GM18868 (cell line): ENCODE measurements around the gene XPNPEP1.

ENCODE experiments used
- ATAC-seq: cut with Tn5 transposase; IDR thresholded peaks from one replicate; pipeline ENCODE4 v1.9.1; 2021; ENCODE audit warnings: mild to moderate bottlenecking, moderate library complexity; ENCODE audit not compliant: unreplicated experiment

XPNPEP1 gene

DNA sequence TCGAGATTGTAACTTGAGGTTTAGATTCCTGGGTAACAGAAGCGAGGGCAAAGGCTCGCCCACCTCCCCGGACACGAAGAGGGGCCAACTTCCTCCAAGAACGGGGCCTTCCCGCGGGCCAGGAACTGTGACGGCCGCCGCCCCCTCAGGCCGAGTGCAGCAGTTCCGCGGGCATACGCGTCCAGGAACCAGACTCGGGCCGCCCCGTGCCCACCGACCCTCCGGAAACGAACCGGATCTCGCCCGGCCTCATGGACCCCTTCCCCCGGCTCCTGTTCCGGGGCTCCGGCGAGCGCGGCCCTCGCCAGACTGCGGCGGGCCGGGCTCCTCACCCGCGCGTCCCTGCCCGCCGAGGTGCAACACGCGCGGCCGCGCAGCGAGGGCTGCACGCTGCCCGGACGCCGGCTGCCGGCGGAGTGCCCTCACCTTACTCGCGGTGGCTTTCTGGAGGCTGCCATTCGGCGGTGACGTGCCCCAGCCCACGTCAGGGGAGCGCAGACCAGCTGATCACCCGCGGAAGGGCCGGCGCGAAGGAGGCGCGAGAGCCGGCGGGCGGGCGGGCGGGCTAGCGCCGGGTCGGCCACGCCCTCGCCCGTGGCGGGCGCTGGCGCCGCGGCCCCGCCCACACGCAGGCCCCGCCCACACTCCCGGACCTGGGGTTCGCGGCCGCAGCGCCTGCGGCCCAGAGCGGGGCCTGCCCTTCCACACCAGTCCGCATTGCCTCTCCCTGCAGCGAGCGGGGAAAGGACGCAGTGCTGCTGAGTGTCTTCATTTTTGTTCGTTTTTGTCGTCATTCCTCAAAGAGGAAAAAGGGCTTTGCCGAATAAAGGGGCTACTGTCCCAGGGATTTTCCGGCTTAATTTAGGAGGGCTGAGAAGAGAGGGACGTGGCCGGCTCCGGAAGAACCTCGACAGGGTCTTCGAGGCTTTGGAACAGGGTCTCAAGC is at the start of gene XPNPEP1:
TSS of gene XPNPEP1 (minus strand) at position 536 of the 946 bp plus-strand sequence. CDS start at position 458, 78 bp downstream.
- peak; percentile 96 for ATAC-seq

- ATAC-seq, result no peak
Observed at GRCh38 chr10:109972372-109973001, 49.2 kb upstream of the XPNPEP1 start.

DNA sequence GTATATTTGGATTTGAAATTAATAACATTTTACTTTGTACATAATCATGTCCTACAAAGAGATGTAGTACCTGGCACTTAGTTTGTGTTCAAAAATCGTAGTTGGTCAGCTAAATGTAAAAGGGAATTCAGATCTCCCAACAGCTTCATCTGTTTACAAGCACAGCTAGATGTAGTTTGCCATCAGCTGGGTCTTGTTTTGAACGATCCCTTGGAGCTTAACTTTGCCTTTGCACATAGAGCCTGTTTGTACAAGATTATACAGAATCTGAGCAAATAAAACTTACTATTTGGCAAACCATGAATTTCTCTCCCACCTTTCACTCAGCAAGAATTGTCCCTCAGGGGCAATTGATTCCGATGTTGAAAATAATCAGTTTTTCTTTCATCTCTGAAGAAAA is 48.3 kb upstream of the XPNPEP1 start:
- ATAC-seq, result no peak

DNA sequence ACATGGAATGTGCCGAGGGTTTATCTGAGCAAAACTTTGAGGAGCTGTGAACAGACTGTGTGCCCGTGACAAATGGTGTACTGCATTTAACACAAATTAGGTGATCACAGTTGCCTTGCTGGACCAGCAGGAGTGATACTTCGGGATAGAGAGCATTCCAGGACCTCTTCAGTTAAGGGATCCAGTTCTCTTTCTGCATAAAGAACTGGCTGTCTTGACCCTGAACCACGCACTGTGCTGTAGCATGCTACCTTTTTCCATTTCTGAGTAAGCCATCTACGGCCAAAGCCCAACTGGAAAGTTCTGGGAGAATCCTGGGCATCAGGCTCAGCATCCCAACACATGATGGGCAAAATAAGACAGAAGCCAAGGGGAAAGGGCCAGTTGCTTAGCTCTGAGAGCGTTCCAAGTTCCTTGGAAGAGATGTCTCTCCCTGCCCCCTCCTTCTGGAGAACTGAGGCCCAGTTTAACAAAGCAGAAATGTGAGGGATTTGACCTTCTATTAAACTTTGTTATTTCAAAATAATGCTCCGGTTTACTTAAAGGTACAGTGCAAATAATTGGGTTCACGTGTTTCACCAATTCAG is 46.5 kb upstream of the XPNPEP1 start:
- no peak for ATAC-seq

DNA sequence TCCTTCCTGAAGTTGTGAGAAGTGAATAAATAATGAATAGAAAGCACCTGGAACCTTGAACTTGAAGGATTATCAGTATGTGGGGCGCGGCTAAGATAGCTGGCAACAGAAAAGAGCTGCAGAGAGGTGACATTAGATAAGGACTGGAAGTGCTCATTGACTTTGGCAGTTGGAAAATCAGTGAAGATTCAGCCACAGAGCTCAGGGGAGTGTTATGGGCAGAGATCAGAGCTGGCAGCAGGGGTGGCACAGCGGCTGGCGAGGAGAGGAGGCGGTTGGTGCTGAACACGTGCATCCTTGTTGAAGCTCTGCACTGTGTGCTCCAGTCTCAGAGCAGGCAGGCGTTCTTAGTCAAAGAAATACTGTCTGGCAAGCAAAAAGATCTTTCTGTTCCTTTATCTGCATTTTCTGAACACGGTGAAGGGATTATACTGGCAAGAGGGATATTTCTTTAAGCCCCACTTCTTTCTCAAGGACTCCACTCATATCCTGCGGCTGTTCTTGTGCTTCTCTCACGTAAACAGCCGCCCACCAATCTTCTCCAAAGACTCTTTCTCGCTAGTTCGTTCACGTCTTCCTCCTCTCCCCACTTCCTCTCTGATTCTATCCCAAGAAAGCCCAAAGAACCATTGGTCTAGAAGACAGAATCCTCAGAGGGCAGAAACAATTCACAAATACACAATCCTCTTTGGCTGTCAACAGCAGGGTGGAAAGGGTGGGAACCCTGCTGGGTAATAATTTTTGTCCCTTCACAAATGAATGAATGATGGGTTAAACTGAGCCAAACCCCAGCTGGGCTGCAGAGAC is 45.8 kb upstream of the XPNPEP1 start:
- no peak for ATAC-seq

GRCh38 chr10:109967739-109968088 is 44.4 kb upstream of the XPNPEP1 start:
- ATAC-seq, result no peak

GRCh38 chr10:109966961-109967738 is 43.8 kb upstream of the XPNPEP1 start:
- no peak for ATAC-seq

GRCh38 chr10:109964318-109964717 is 41.0 kb upstream of the XPNPEP1 start:
- ATAC-seq, result no peak

GRCh38 chr10:109963439-109963838 is 40.1 kb upstream of the XPNPEP1 start:
- ATAC-seq, result no peak

DNA sequence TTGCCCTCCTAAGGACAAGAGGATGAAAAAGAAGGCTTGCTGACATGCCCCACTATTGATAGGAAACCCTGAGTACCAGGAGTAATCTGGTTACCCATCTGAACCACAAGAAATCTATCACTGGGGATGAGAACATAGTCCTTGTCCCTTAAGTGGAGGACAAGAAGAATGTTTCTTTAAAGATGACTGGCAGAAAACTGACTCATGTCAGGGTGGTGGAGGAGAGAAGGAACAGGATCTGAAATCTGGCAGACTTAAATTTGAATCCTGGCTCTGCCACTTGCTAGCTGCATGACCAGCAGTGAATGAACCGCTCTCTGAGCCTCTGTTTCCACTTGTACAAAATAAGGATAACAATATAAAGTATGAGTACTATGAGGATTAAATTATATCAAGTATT is 38.9 kb upstream of the XPNPEP1 start:
- no peak for ATAC-seq

- ATAC-seq, result no peak
Observed at GRCh38 chr10:109961174-109962001, 38.1 kb upstream of the XPNPEP1 start.

DNA sequence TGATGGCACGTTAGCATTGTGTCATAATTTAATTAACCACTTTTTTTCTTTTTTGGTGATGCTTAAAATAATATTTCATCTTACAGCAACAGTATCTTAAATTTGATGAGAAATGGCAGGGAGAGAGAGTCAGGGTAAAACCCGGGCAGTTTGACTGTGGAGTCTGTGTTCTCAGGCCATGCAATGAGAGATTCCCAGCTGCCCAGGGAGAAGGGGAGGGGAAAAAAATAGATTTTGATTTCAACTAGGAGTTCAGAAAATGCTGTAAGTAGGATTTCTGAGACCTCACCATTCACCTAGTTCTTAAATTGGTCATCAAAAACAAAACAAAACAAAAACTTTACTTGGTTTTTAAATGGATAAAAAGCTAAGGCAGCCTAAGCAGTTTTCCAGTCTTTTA is 37.4 kb upstream of the XPNPEP1 start:
- no peak for ATAC-seq

DNA sequence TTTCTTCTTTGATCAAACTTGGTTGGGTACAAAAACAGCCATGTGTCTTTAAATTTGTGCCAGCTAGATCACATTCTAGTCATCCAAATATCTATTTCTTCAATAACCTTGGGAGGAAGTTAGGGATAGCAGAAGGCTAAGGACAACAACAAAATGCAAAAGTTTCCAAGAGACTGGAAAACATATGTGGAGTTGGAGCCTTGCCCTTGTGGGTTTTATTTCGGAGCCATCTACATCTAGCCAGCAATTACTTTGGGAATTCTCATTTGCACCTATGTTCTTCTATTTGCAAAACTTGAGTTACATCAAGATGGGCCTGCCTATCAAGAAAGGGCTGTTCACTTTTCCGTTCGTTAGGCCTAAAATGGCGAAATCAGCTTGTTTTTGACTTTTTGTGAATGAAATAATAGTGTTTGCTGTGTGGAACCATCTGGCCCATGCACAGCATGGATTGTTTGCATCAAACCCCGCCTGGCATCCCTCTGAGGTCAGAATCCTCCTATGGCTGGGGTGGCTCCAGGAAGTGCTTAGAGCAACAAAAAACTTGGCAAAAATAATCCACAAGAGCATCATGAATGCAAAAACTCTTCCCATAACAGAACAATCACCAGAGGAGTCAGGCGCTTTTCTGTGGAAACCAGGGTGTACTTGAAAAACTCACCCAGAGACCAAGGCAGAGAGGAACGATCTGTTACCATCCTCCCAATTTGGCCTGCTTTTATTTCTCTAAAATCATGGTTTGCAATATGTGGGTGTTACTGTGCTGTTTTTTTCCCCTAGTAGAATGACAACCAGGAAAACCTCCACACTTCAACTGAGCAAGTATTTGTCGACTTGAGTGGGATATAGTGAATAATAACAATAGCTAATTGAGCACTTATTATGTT is 36.2 kb upstream of the XPNPEP1 start:
- no peak for ATAC-seq

DNA sequence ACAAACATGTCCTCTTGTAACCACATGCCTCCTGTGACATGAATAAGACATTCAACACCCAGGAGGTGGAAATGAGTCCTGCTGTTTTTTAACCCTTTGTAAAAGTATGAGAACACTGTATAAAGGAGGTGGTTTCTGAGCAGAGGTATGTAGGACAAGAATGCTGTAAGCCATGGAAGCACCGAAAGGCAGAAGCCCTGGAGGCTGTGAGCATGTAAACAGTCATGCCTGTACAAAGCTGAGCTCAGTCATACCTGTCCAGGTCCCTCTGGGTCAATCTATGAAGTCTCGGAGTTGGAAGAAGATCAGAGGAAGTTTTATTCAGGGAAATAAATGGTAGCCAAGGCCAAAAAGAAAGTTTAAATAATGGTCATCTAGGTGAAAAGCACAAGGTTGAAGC is 34.7 kb upstream of the XPNPEP1 start:
- no peak for ATAC-seq

GRCh38 chr10:109957092-109957797 is 33.9 kb upstream of the XPNPEP1 start:
- peak; percentile 97 for ATAC-seq

- peak; percentile 74 for ATAC-seq
Observed at GRCh38 chr10:109956454-109957091, 33.3 kb upstream of the XPNPEP1 start.

DNA sequence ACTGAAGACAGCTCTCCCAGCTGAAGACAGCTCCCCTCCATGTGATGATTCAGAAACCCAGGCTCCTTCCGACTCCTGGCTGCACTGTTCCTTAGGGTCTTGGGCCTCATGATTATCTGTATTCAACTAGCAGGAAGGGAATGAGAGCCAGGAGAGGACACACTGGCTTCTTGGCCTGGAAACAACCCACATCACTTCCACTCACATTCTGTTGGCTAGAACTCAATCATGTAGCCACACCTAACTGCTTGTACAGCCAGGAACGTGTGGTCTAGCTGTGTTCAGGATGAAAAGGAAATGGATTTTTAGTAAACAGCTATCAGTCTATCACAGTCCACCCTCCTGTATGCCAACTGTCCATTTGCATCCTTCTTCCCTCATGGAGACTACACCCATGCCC is 30.5 kb upstream of the XPNPEP1 start:
- no peak for ATAC-seq
